Measurements from ENCODE around the gene DENND1A. TPM values are rescaled to one million over a fixed set of nuclear protein-coding genes. Genes with fewer than 3 reads are reported as not detected.

Gene DENND1A
- total and polyA plus RNA-seq, 2 of the 13 experiments (the other 11 are each of a cell fraction or from before 2014, with no cell fraction given), result 14.8 to 30.1 TPM

DNA sequence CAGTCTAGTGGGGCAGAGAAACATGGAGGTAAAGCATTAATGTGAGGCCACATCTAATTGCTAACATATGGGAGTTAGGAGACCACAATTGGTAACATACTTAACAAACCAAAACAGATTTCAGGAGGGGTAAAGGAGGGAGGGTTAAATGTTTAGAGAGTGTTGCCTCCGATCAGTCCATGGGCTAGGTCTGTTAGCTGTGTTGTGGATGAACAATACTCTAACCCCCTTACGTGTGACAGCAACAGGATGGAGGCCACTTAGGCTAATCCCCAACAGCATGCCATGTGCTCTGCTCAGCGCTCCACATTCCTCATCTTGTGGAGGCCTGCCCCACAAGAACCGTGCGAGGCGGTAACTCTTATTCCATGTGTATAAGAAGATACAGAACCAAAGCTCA lies 406.9 kb downstream of the DENND1A start:
- Histone ChIP-seq H2AFZ (ENCODE audit: low read length) (no peak overlapping the region), H3K36me3 (replicated peaks in 1 of 2; ENCODE audit: control insufficient read depth in 1 of 2, insufficient read depth in 2 of 2, low read length in 2 of 2) (peaks cover 2 to 4% of the 10 kb centered on the region in 2 experiments; a peak in 2 of 5 replicates), H3K79me2 (ENCODE audit: insufficient read depth, low read length) (no peaks in the 10 kb centered on the region), H3K27ac (ENCODE audit: extremely low read length, insufficient read depth, low read length) (no peak overlapping the region), H3K9me3 (ENCODE audit: low read length) (no peaks in the 10 kb centered on the region), H3K4me1 (ENCODE audit: insufficient read depth, low read length) (peaks cover 18% of the 10 kb centered on the region), H4K20me1 (ENCODE audit: insufficient read depth, low read length) (no peaks in the 10 kb centered on the region), H3K9ac (ENCODE audit: insufficient read depth, low read depth, low read length) (no peak overlapping the region), H3K27me3 (ENCODE audit: control insufficient read depth in 1 of 2, insufficient read depth in 2 of 2, low read length in 2 of 2) (no peaks in the 10 kb centered on the region), H3K4me3 (replicated peaks in 1 of 3; ENCODE audit: insufficient read depth in 1 of 3, low read depth in 2 of 3, low read length in 3 of 3) (no peak overlapping the region), H3K4me2 (ENCODE audit: low read depth, low read length) (no peak overlapping the region)
- intact Hi-C loops (cut with micrococcal nuclease; ENCODE audit: unreplicated experiment), result no loop called here
- no peak for TF ChIP-seq RAD21 (CRISPR knock-in tag; IDR thresholded peaks at IDR 0.05)
- FAIRE-seq, result no peak
- POLR2A ChIA-PET, result no interaction called here
- in situ Hi-C loops (cut with HindIII; ENCODE audit: extremely low pct_ligation_motif_present, low pct_unique_long_range_greater_than_20kb), result no loop called here
- WGBS (ENCODE audit: low lambda C conversion rate), result 95% methylated on average over 6 of the region's 6 CpGs
- CTCF ChIA-PET (ENCODE audit: low intra/inter-chr PET ratio, low total read pairs), result no interaction called here
- BruUV-seq (replicated peaks), result no TSS peak
- DNase-seq (ENCODE audit: low spot score), result no peak
- ATAC-seq, result no peak

- no peak for ATAC-seq
- no peaks in the 10 kb centered on the region for H4K20me1 ChIP-seq (ENCODE audit: insufficient read depth, low read length)
- no peak overlapping the region for H2AFZ ChIP-seq (ENCODE audit: low read length)
- in situ Hi-C loops (cut with HindIII; ENCODE audit: extremely low pct_ligation_motif_present, low pct_unique_long_range_greater_than_20kb) (no loop called here), intact Hi-C loops (cut with micrococcal nuclease; ENCODE audit: unreplicated experiment) (no loop called here)
- no peak for FAIRE-seq
- no peak overlapping the region for H3K9ac ChIP-seq (ENCODE audit: insufficient read depth, low read depth, low read length)
- peaks cover 18% of the 10 kb centered on the region for H3K4me1 ChIP-seq (ENCODE audit: insufficient read depth, low read length)
- POLR2A ChIA-PET, result no interaction called here
- H3K9me3 ChIP-seq (ENCODE audit: low read length), result no peaks in the 10 kb centered on the region
- H3K4me2 ChIP-seq (ENCODE audit: low read depth, low read length), result no peak overlapping the region
- no peak overlapping the region for H3K27ac ChIP-seq (ENCODE audit: extremely low read length, insufficient read depth, low read length)
- H3K27me3 ChIP-seq (ENCODE audit: control insufficient read depth in 1 of 2, insufficient read depth in 2 of 2, low read length in 2 of 2), result no peaks in the 10 kb centered on the region
- H3K36me3 ChIP-seq (replicated peaks in 1 of 2; ENCODE audit: control insufficient read depth in 1 of 2, insufficient read depth in 2 of 2, low read length in 2 of 2), result peaks cover 2 to 4% of the 10 kb centered on the region in 2 experiments; a peak in 2 of 5 replicates
- BruUV-seq (replicated peaks), result no TSS peak
- no peak overlapping the region for H3K4me3 ChIP-seq (replicated peaks in 1 of 3; ENCODE audit: insufficient read depth in 1 of 3, low read depth in 2 of 3, low read length in 3 of 3)
- CTCF ChIA-PET (ENCODE audit: low intra/inter-chr PET ratio, low total read pairs), result no interaction called here
- DNase-seq (ENCODE audit: low spot score), result no peak
- no peaks in the 10 kb centered on the region for H3K79me2 ChIP-seq (ENCODE audit: insufficient read depth, low read length)
- WGBS (ENCODE audit: low lambda C conversion rate), result 89% methylated on average over 2 of the region's 2 CpGs
- TF ChIP-seq ADNP (CRISPR knock-in tag; IDR thresholded peaks at IDR 0.05), result no peak
- no peak for TF ChIP-seq TBX3 (IDR thresholded peaks at IDR 0.05; ENCODE audit: borderline replicate concordance)
- no peak for TF ChIP-seq HES4 (CRISPR knock-in tag; IDR thresholded peaks at IDR 0.05; ENCODE audit: borderline replicate concordance)
- TF ChIP-seq, protein P1, sequence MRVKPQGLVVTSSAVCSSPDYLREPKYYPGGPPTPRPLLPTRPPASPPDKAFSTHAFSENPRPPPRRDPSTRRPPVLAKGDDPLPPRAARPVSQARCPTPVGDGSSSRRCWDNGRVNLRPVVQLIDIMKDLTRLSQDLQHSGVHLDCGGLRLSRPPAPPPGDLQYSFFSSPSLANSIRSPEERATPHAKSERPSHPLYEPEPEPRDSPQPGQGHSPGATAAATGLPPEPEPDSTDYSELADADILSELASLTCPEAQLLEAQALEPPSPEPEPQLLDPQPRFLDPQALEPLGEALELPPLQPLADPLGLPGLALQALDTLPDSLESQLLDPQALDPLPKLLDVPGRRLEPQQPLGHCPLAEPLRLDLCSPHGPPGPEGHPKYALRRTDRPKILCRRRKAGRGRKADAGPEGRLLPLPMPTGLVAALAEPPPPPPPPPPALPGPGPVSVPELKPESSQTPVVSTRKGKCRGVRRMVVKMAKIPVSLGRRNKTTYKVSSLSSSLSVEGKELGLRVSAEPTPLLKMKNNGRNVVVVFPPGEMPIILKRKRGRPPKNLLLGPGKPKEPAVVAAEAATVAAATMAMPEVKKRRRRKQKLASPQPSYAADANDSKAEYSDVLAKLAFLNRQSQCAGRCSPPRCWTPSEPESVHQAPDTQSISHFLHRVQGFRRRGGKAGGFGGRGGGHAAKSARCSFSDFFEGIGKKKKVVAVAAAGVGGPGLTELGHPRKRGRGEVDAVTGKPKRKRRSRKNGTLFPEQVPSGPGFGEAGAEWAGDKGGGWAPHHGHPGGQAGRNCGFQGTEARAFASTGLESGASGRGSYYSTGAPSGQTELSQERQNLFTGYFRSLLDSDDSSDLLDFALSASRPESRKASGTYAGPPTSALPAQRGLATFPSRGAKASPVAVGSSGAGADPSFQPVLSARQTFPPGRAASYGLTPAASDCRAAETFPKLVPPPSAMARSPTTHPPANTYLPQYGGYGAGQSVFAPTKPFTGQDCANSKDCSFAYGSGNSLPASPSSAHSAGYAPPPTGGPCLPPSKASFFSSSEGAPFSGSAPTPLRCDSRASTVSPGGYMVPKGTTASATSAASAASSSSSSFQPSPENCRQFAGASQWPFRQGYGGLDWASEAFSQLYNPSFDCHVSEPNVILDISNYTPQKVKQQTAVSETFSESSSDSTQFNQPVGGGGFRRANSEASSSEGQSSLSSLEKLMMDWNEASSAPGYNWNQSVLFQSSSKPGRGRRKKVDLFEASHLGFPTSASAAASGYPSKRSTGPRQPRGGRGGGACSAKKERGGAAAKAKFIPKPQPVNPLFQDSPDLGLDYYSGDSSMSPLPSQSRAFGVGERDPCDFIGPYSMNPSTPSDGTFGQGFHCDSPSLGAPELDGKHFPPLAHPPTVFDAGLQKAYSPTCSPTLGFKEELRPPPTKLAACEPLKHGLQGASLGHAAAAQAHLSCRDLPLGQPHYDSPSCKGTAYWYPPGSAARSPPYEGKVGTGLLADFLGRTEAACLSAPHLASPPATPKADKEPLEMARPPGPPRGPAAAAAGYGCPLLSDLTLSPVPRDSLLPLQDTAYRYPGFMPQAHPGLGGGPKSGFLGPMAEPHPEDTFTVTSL (CRISPR knock-in tag; IDR thresholded peaks at IDR 0.05; ENCODE audit: borderline replicate concordance), result no peak
- TF ChIP-seq, protein P2, sequence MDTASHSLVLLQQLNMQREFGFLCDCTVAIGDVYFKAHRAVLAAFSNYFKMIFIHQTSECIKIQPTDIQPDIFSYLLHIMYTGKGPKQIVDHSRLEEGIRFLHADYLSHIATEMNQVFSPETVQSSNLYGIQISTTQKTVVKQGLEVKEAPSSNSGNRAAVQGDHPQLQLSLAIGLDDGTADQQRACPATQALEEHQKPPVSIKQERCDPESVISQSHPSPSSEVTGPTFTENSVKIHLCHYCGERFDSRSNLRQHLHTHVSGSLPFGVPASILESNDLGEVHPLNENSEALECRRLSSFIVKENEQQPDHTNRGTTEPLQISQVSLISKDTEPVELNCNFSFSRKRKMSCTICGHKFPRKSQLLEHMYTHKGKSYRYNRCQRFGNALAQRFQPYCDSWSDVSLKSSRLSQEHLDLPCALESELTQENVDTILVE (CRISPR knock-in tag; IDR thresholded peaks at IDR 0.05), result no peak
- TF ChIP-seq ZNF773 (CRISPR knock-in tag; IDR thresholded peaks at IDR 0.05; ENCODE audit: borderline replicate concordance), result no peak
- no peak for TF ChIP-seq ZNF629 (CRISPR knock-in tag; conservative IDR thresholded peaks at IDR 0.05)
- TF ChIP-seq GZF1 (CRISPR knock-in tag; IDR thresholded peaks at IDR 0.05), result no peak
Measured at GRCh38 chr9:123522251-123522650, 407.7 kb downstream of the DENND1A start.
